Activated CD4-positive, alpha-beta T cell treated with anti-CD3 and anti-CD28 coated beads, Interleukin-2, amount 50 U/mL, for 1 hour (primary cell): ENCODE data around the gene TNFRSF13B.
"Not testable (repeated sequence)": the region's sequence is repeated elsewhere in the genome, so short reads cannot be mapped to it uniquely, and the experiment has no call there.

Experiments used
- DNase-seq: peaks from one replicate; pipeline ENCODE4 v3.0.0-alpha.2; 2020

TNFRSF13B gene

GRCh38 chr17:16986391-16986790, 14.5 kb upstream of the TNFRSF13B start:
- no peak for DNase-seq

DNA sequence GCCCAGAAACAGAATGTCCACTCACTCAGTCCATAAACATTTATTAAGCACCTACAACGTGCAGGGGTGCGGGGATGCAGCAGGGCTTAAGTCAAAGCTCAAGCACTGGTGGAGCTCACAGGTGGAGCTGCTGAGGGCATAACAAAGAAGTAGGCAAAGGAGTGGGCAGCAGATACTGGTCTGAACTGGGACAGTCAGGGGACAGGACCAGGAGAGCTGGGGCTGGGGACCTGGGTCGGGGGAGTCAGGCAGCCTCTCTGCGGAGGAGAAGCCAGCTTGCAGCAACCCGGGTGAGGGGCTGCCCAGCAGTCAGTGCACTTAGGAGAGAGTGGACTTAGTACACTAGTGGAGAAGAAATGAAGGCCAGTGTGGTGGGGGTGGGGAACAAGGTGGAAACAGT, 10.0 kb upstream of the TNFRSF13B start:
- DNase-seq, result no peak

DNA sequence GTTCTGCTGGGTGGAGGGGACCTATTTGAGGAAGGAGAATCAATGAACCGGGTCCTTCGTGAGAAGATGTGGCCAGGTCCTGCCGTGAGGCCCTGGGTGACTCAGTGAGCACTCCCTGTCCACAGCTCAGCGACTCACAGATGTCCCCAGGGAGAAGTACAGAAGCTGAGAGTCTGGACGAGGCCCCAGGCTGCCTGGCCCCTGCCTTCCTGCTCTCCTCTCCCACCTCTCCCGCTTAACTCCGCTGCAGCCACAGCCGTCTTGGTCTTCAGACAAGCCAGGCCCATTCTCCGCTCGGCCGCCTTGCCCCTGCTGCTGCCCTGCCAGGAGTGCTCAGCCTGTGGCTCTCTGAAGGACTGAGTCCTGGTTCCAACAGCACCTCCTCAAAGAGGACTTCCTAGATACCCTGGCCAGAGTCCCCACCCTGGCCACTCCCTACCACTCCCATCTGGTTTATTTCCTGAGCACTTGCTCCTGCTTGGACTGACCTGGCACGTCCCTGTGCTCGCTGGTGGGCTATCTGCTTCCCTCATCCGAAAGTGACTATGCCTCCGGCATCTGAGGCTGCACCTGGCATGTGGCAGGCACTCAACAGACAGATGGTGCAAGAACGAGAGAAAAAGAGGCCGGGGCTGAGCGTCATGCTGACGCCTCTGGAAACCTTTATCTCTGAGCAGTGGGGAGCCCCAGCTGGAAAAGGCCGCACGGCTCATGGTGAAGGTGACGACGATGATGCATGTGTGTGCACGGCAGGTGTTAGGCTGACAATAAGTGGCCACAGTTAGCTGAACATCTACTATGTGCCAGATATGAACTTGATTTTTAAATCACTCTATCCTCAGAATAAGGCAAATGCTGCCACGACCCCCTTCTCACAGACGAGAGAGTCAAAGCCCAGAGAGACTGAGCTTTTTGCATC, 9.2 kb upstream of the TNFRSF13B start:
- no peak for DNase-seq

DNA sequence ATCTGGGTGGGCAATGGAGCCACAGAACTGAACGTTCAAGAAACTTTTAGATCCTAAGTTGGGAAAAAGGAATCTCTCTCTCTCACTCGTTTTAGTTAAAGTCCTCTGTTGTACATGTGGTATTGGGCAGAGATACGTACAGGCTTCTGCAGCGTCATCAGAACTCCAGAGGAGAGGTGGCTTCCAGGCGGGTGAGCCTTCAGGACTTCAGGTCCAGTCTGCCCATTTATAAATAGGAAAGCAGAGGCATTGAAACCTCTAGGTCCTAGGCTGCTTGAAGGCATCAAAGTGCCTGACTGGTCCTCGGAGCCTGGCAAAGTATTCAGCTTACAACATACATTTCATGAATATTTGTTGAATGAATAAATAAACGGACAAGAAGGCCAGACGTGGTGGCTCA, 8.1 kb upstream of the TNFRSF13B start:
- DNase-seq, result no peak

- not testable (repeated sequence) for DNase-seq
Observed at GRCh38 chr17:16979237-16979823, 7.4 kb upstream of the TNFRSF13B start.

GRCh38 chr17:16977932-16978331, 6.0 kb upstream of the TNFRSF13B start:
- no peak for DNase-seq

DNA sequence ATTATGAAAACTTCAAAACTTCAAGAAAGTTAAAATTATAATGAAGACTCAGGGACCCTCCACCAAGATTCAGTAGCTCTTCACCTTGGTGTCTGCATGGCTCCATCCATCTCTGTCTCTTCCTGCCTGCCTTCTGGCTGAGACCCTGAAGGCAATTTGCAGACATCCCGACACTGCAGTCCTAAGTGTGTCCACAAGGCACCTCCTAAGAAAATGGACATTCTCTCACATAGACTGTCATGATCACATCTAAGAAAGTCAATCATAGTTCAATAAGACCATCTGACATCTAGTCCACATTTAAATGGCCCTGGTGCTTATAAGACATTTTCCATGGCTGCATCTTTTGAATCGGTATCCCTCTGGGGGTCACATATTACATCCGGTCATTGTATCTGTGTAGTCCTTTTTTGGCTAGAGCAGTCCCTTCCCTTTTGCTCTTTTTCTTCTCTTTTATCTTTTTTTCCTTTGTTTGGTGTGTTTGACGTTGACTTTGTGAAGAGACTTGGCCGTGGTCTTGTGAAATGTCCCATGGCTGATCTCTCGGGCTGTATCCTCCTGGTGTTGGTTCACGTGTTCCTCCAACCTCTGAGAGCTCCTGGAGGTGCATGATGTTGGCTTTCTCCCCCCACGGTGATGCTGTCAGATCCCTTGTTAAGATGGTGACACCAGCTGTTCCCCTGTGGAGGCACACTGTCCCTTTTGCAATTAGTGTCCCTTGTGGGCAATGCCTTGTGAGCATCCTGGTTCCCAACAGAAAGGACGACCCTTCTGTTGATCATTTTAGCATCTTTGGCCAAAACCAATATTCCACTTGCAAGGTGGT, 5.0 kb upstream of the TNFRSF13B start:
- no peak for DNase-seq

DNA sequence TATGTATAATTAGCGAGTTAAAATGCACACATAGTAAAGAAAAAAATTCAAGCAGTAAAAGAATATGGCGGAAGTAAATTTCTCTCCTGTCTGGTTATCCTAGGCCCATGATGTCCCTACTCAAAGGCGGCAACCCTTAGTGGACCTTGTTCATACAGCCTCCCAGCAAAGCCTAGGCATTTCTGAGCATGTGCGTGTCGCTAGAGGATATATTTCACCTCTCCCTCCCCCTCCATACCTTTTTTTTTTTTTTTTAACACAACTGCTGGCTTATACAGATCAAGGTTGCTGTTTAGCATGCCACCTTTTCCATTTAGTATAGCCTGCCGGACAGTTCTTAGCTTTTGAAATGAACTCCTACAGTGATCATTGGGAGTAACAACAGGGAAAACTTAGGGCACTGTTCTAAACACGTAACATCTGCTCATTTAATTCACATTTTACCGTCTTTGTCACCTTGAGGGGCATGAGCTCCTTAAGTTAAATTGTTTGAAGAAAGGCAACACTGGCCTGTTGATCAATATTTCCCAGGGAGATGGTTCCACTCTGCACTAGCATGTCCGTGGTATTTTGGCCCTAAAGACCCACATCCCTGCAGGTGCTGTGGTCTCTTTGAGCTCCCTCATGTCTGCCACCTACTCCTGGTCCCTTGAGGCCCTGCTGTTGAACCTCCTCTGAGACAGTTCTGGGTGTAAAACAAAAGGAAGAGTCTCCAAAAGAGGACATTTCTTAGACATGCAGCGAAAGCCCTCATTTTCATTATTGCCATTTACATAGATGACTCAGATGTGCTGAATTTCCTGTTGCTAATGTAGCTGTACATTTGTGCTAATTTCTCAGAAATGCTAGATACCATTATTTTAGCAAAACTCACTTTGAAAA, 4.1 kb upstream of the TNFRSF13B start:
- no peak for DNase-seq

GRCh38 chr17:16975277-16975651, 3.3 kb upstream of the TNFRSF13B start:
- DNase-seq, result no peak

DNA sequence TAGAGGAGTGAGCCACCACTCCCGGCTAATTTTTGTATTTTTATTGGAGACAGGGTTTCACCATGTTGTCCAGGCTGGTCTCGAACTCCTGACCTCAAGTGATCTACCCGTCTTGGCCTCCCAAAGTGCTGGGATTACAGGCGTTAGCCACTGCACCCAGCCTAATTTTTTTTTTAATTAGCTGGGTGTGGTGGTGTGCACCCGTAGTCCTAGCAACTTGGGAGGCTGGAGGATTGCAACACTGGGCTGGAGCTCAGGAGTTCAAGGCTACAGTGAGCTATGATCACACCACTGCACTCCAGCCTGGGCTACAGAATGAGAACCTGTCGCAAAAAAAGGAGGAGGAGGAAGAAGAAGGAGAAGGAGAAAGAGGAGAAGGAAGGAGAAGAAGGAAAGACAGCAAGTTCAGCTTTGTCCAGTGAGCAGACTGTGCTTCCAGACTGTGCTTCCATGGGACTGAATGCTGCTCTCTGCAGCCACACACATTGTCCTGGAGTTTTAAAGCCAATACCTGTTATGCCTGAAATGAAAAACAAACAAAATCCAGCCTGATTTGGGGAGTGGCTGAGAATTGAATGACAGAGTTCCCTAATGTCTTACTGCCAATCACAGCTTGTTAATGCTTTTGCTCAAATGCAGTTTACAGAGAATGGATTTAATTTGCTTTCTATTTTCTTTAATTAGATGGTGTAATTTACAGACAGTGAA, 2.8 kb upstream of the TNFRSF13B start:
- no peak for DNase-seq

DNA sequence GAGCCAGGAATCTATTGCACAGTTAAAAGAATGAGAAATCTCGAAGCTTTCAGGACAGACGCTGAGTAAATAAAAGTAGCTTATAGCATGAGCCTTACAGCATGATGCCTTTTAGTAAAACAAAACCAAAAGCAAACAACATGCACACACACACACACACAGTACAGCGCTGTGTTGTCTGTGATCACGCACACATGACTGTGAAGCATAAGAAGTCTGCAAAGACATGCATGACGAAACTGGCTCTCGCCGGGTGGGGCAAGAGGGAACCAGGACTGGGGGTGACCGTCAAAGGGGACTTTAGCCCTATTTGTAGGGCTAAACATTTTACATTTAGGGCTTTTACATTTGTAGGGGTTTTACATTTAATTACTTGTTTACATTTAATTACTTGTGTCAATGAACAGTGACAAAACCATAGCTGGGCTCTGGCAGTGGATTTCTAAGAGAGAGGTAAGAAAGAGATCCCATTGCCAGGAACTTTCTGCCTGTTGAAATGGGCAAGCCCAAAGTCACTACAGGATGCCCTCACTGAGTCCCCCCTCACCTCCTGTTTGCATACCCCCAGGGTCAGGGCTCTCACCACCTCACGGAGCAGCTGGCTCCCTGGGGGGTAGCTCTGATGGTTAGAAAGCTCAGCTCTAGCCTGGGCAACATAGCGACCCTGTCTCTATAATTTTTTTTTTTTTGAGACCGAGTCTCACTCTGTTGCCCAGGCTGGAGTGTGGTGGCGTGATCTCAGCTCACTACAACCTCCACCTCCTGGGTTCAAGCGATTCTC, 2.0 kb upstream of the TNFRSF13B start:
- no peak for DNase-seq

GRCh38 chr17:16973043-16973442, 1.1 kb upstream of the TNFRSF13B start:
- not testable (repeated sequence) for DNase-seq

GRCh38 chr17:16972346-16972745, 428 bp upstream of the TNFRSF13B start:
- no peak for DNase-seq

DNA sequence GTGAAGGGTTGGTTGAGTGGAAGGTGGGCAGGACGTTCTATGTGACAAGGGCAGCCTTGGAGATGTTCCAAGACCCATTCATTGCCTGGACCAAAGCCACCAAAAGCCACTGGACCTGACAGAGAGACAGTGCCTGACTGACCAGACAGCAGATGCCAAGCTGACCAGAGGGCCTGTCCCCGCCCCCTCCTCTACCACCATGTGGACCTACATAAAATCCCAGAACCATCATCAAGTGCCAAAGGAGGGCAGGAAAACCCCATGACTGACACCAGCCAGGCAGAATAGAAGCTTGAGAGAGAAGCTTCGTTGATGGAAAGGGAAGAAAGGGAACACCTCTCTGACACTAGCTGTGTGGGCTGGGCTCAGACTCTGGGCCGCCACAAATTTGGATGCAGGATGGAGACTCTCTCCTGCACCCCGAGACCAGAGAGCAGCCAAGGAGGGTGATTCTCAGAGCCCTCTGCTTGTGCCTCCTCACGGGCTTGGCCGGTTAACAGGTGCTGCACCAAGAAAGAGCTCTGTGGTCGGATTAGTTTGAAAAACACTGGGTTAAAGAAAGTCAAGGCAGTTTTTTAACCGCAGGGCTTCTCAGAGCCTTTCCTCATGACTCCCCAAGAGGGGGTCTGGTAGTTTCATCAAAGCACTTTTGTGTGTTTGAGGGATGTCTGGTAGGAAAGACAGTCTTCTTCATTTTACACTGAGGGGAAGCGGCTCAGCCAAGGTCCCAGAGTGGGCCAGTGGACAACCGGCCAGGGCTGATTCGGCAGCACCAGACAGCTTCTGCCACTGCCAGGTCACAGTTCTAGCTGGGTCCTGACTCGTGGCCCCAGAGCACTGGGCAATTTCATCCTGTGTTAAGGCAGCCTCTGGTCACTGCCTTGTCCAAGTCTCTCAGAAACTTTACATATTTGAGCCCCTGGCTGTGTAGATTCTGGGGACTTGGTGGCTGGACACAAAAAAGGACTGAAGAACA, 1.7 kb downstream of the TNFRSF13B start:
- no peak for DNase-seq

DNA sequence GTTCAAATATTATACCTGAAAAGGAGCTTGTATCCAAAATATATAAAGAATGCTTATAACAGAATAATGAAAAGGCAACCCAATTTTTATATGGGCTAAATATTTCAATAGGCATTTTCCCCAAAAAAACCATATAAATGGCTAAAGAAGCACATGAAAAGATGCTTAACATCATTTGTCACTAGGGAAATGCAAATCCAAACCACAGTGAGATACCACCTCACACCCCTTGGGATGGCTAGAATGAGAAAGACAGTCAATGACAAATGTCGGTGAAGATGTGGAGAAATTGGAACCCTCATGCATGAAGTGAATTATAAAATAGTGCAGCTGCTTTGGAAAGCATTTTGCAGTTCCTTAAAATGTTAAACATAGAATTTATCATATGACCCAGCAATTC, 3.1 kb downstream of the TNFRSF13B start:
- DNase-seq, result no peak

DNA sequence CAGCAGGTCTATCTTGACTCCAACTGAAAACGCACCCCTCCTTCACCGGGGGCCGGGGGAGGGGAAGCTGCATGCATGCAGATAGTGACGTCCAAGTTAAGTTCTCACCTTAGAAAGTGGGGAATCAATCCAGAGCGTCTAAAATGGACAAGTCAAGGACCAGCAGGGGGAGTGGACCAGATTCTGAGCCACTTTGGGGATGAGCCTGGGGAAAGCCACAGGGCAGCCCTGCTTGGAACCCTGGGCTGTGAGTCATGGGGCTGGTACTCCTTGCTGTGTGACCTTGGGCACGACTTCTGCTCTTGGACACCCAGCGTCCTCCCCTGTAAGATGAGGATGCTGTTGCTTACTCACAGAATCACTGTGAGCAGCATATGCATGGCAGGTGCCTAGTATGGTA, 9.1 kb downstream of the TNFRSF13B start:
- no peak for DNase-seq

DNA sequence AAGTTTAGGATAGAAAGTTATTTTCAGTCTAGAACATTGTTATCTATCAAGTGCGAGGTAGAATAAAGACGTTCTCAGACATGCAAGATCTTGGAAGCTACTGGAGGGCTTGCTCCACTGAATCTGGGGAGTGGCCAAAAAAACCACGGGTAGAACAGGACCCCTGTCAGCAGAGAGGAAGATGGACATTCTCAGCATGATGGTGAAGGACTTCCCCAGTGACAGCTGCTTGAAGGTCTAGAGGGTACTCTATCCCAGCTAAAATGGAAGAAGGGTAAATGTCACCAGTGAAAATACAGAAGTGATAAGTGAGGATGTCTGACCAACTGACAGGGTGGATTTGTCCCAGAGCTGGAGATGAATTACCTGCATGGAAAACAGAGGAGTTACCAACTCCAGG, 10.1 kb downstream of the TNFRSF13B start:
- DNase-seq, result no peak

GRCh38 chr17:16961022-16961421, 10.9 kb downstream of the TNFRSF13B start:
- DNase-seq, result not testable (repeated sequence)

- not testable (repeated sequence) for DNase-seq
Observed at GRCh38 chr17:16955011-16955410, 16.9 kb downstream of the TNFRSF13B start.

DNA sequence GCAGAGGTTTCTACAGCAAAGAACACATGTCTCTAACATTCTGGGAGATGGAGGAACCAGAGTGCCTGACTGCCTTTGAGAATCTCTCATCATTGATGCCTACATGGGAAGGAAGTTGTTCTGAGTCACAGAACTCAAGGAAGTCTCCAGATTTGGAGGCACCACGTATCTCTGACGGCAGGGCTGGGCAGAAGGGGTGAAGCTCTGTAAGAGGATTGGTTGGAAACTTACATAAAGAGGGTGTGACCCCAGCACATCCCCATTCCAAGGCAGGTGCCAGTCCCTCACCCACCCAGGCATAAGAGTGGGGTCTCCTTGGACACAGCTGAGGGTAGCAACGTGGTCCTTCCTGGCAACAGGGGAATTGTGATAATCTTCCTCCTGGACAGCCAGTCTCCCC, 17.4 kb downstream of the TNFRSF13B start:
- DNase-seq, result no peak
